ENCODE data around the gene RTP3.

- TF ChIP-seq NFIC (IDR thresholded peaks at IDR 0.05): no peak
- TF ChIP-seq TAF1 (IDR thresholded peaks at IDR 0.05; ENCODE audit: low read depth): no peak
- TF ChIP-seq REST (IDR thresholded peaks at IDR 0.05; ENCODE audit: low read depth): no peak
- TF ChIP-seq CEBPB (IDR thresholded peaks at IDR 0.05): no peak
- no peak for TF ChIP-seq YY1 (IDR thresholded peaks at IDR 0.05; ENCODE audit: low read depth)
- no peak for TF ChIP-seq USF1 (IDR thresholded peaks at IDR 0.05)
Measured at GRCh38 chr3:46454606-46455005, 43.2 kb upstream of the RTP3 start.
